ENCODE results near the gene NELL2. TPM values are rescaled to one million over a fixed set of nuclear protein-coding genes. Genes with fewer than 3 reads are reported as not detected.

The NELL2 gene
- not detected in 2 replicates for total RNA-seq

GRCh38 chr12:44875954-44876543 is at the start of gene NELL2:
Gene NELL2 (minus strand): TSS chr12:44876315. CDS start chr12:44875869, 446 bp downstream.

Other genes starting within 250 kb of the NELL2 start
- gene DBX2, start 174.8 kb upstream of the NELL2 start, total RNA-seq = not detected in 2 replicates